ENCODE data around the gene IPO11.

DNA sequence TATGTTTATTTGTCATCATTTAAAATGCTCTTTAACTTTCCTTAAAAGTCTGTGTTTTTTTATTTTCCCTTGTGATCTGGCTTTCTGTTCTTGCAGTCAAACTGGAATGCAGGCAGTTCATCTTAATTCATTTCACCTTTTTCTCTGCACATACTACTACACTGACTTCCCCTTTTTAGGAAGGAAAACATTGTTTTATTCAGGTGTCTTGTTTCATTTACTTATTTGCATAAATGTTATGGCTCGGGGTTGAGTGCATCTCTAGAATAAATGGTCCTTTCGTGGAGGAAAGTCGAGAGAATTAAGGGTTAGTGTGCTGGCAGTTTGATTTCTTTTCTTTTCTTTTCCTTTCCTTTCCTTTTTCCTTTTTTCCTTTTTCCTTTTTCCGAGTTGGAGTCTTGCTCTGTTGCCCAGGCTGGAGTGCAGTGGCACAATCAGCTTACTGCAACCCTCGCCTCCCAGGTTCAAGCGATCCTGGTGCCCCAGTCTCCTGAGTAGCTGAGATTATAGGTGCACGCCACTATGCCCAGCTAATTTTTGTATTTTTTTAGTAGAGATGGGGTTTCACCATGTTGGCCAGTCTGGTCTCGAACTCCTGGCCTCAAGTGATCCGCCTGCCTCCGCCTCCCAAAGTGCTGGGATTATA is 90.0 kb downstream of the IPO11 start:
- no peak for TF ChIP-seq EP300 (IDR thresholded peaks at IDR 0.05)
- TF ChIP-seq, protein P1, sequence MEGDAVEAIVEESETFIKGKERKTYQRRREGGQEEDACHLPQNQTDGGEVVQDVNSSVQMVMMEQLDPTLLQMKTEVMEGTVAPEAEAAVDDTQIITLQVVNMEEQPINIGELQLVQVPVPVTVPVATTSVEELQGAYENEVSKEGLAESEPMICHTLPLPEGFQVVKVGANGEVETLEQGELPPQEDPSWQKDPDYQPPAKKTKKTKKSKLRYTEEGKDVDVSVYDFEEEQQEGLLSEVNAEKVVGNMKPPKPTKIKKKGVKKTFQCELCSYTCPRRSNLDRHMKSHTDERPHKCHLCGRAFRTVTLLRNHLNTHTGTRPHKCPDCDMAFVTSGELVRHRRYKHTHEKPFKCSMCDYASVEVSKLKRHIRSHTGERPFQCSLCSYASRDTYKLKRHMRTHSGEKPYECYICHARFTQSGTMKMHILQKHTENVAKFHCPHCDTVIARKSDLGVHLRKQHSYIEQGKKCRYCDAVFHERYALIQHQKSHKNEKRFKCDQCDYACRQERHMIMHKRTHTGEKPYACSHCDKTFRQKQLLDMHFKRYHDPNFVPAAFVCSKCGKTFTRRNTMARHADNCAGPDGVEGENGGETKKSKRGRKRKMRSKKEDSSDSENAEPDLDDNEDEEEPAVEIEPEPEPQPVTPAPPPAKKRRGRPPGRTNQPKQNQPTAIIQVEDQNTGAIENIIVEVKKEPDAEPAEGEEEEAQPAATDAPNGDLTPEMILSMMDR (IDR thresholded peaks at IDR 0.05): no peak
